HG02798 (cell line): ENCODE measurements around the gene PLP1.
"Not testable (repeated sequence)": the region's sequence is repeated elsewhere in the genome, so short reads cannot be mapped to it uniquely, and the experiment has no call there.

ENCODE experiments used
- ATAC-seq: cut with Tn5 transposase; IDR thresholded peaks from one replicate; pipeline ENCODE4 v1.9.1; 2021; ENCODE audit warnings: mild to moderate bottlenecking; ENCODE audit not compliant: unreplicated experiment, poor library complexity

The PLP1 gene

GRCh38 chrX:103776546-103776945 lies at the start of gene PLP1:
TSS of gene PLP1 (plus strand) at chrX:103776840. CDS start at chrX:103776996, 156 bp downstream.
- no peak for ATAC-seq

- no peak for ATAC-seq
Measured at GRCh38 chrX:103727115-103727514, 49.5 kb upstream of the PLP1 start.

GRCh38 chrX:103729015-103729414 lies 47.6 kb upstream of the PLP1 start:
- ATAC-seq, result no peak

- ATAC-seq, result no peak
Measured at GRCh38 chrX:103730147-103730795, 46.4 kb upstream of the PLP1 start.

GRCh38 chrX:103730796-103731493 lies 45.7 kb upstream of the PLP1 start:
- no peak for ATAC-seq

- no peak for ATAC-seq
Measured at GRCh38 chrX:103733017-103733416, 43.6 kb upstream of the PLP1 start.

GRCh38 chrX:103734125-103734760 lies 42.4 kb upstream of the PLP1 start:
- ATAC-seq, result no peak

GRCh38 chrX:103737696-103738095 lies 38.9 kb upstream of the PLP1 start:
- no peak for ATAC-seq

GRCh38 chrX:103739421-103739820 lies 37.2 kb upstream of the PLP1 start:
- ATAC-seq, result no peak

GRCh38 chrX:103741879-103742278 lies 34.8 kb upstream of the PLP1 start:
- no peak for ATAC-seq

GRCh38 chrX:103742339-103742738 lies 34.3 kb upstream of the PLP1 start:
- ATAC-seq, result no peak

GRCh38 chrX:103747163-103747562 lies 29.5 kb upstream of the PLP1 start:
- ATAC-seq, result no peak

GRCh38 chrX:103754401-103754800 lies 22.2 kb upstream of the PLP1 start:
- ATAC-seq, result no peak

GRCh38 chrX:103756736-103757135 lies 19.9 kb upstream of the PLP1 start:
- ATAC-seq, result no peak

GRCh38 chrX:103758555-103758954 lies 18.1 kb upstream of the PLP1 start:
- no peak for ATAC-seq

- not testable (repeated sequence) for ATAC-seq
Measured at GRCh38 chrX:103763541-103763940, 13.1 kb upstream of the PLP1 start.

GRCh38 chrX:103766813-103767555 lies 9.7 kb upstream of the PLP1 start:
- ATAC-seq, result not testable (repeated sequence)

GRCh38 chrX:103773445-103773844 lies 3.2 kb upstream of the PLP1 start:
- no peak for ATAC-seq

GRCh38 chrX:103774070-103774642 lies 2.5 kb upstream of the PLP1 start:
- no peak for ATAC-seq

- no peak for ATAC-seq
Measured at GRCh38 chrX:103779141-103779789, 2.6 kb downstream of the PLP1 start.
